ENCODE results near the gene CCDC88B. TPM values are rescaled to one million over a fixed set of nuclear protein-coding genes. Genes with fewer than 3 reads are reported as not detected.
A peak's percentile ranks its signal among the peaks of the same experiment; 100 is the strongest.

The CCDC88B gene
- total and polyA plus RNA-seq, 10 of the 15 experiments (the other 5 are each of a cell fraction or from before 2014, with no cell fraction given) = 0.24 to 66.0 (median 19.2) TPM

- Histone ChIP-seq H3K27me3 (replicated peaks in 1 of 2; ENCODE audit: control insufficient read depth in 2 of 2, insufficient read depth in 2 of 2, low read length in 1 of 2) (peaks cover 0 to under 1% of the 10 kb centered on the region in 2 experiments; a peak in 2 of 4 replicates), H3K79me2 (ENCODE audit: control insufficient read depth, insufficient read depth, low read length) (peaks cover 24% of the 10 kb centered on the region), H4K20me1 (ENCODE audit: control insufficient read depth, insufficient read depth) (no peaks in the 10 kb centered on the region), H3K4me1 (ENCODE audit: control insufficient read depth, insufficient read depth, low read length) (peaks cover 18% of the 10 kb centered on the region), H2AFZ (ENCODE audit: control insufficient read depth, low read depth, low read length) (peak overlapping the region; percentile 58), H3K36me3 (ENCODE audit: control insufficient read depth in 2 of 2, insufficient read depth in 2 of 2, low read length in 1 of 2) (peaks cover 0 to 3% of the 10 kb centered on the region in 2 experiments; a peak in 2 of 4 replicates), H3K9ac (ENCODE audit: control insufficient read depth, insufficient read depth, low read length) (peak overlapping the region; percentile 80), H3K4me3 (peak overlapping the region; percentile 78), H3K4me2 (ENCODE audit: control insufficient read depth, insufficient read depth) (peak overlapping the region; percentile 99), H3K27ac (ENCODE audit: control insufficient read depth, insufficient read depth) (peak overlapping the region; percentile 79), H3K9me3 (replicated peaks; ENCODE audit: control insufficient read depth, insufficient read depth, low read length) (no peaks in the 10 kb centered on the region)
- FAIRE-seq = no peak
- DNase-seq (ENCODE audit: low read depth, low spot score) = no peak
- TSS peak; percentile 73 for BruUV-seq (replicated peaks)
- RAD21 ChIA-PET (ENCODE audit: unreplicated experiment) = interaction anchor here (0.6 to 5.8 kb wide), 7 partner anchors 12 to 99 kb away, joined by 3 to 125 read pairs (median 6); partner anchors contain the start of genes FERMT3, PRDX5 and TRMT112
- intact Hi-C loops (cut with micrococcal nuclease; ENCODE audit: unreplicated experiment) (loop anchor here (1.0 to 2.0 kb wide), 5 partner anchors 11 to 65 kb away; partner anchors contain the start of genes CCDC88B, FKBP2 and TRMT112), in situ Hi-C loops (cut with MboI) (no loop called here)
- POLR2A ChIA-PET = interaction anchor here (0.6 to 5.8 kb wide), 7 partner anchors 11 to 101 kb away, joined by 3 to 70 read pairs (median 14); partner anchors contain the start of genes BAD, FERMT3, PRDX5 and TRMT112
- ATAC-seq = peak; percentile 37
- SMC1A ChIA-PET (ENCODE audit: uncharacterized antibody, unreplicated experiment) = interaction anchor here (2.0 to 5.7 kb wide), 4 partner anchors 12 to 100 kb away, joined by 7 to 98 read pairs (median 12); partner anchors contain the start of genes FERMT3, PRDX5 and TRMT112
- CTCF ChIA-PET = interaction anchor here (0.5 to 5.8 kb wide), 9 partner anchors 11 to 174 kb away, joined by 3 to 74 read pairs (median 13); partner anchors contain the start of genes BAD, GPR137, PRDX5 and TRMT112
- WGBS (ENCODE audit: insufficient coverage, insufficient replicate concordance, low lambda C conversion rate, missing lambda C conversion rate) = 2% methylated on average over 41 of the region's 71 CpGs
- TF ChIP-seq TAF1 (IDR thresholded peaks at IDR 0.05; ENCODE audit: borderline replicate concordance, low read depth, low read length) (0 out of 2 replicates have a peak, but pooled peaks have one; percentile 13), MEF2A (IDR thresholded peaks at IDR 0.05; ENCODE audit: insufficient read depth, low read depth, low read length) (no peak), HDGF (IDR thresholded peaks at IDR 0.05) (peak; percentile 76; the same call in 1 of the 2 replicates), ZBTB40 (IDR thresholded peaks at IDR 0.05; ENCODE audit: borderline replicate concordance) (no peak; the same call in 1 of the 2 replicates), HDAC2 (IDR thresholded peaks at IDR 0.05) (no peak), ASH2L (IDR thresholded peaks at IDR 0.05; ENCODE audit: borderline replicate concordance, low read depth) (peak; percentile 74; the same call in 1 of the 2 replicates), MTA2 (IDR thresholded peaks at IDR 0.05; ENCODE audit: low read depth) (peak; percentile 73), YY1 (IDR thresholded peaks at IDR 0.05; ENCODE audit: low read depth, low read length) (no peak), IRF5 (IDR thresholded peaks at IDR 0.05; ENCODE audit: borderline replicate concordance) (no peak), PBX3 (IDR thresholded peaks at IDR 0.05; ENCODE audit: insufficient replicate concordance, low read depth, low read length) (no peak), EED (IDR thresholded peaks at IDR 0.05; ENCODE audit: low read depth) (no peak)
- TF ChIP-seq, protein P1, sequence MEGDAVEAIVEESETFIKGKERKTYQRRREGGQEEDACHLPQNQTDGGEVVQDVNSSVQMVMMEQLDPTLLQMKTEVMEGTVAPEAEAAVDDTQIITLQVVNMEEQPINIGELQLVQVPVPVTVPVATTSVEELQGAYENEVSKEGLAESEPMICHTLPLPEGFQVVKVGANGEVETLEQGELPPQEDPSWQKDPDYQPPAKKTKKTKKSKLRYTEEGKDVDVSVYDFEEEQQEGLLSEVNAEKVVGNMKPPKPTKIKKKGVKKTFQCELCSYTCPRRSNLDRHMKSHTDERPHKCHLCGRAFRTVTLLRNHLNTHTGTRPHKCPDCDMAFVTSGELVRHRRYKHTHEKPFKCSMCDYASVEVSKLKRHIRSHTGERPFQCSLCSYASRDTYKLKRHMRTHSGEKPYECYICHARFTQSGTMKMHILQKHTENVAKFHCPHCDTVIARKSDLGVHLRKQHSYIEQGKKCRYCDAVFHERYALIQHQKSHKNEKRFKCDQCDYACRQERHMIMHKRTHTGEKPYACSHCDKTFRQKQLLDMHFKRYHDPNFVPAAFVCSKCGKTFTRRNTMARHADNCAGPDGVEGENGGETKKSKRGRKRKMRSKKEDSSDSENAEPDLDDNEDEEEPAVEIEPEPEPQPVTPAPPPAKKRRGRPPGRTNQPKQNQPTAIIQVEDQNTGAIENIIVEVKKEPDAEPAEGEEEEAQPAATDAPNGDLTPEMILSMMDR (IDR thresholded peaks at IDR 0.05 in 2 of 3, conservative IDR thresholded peaks at IDR 0.05 in 1 of 3; ENCODE audit: control insufficient read depth in 2 of 3, extremely low read depth in 1 of 3, insufficient read depth in 1 of 3, low read depth in 3 of 3, low read length in 3 of 3) = peak; percentile 47 to 55 (median 52)
Observed at GRCh38 chr11:64305691-64306562, 34.1 kb upstream of the CCDC88B start.
